GM12878 (cell line): ENCODE results near the gene TTYH1. TPM values are rescaled to one million over a fixed set of nuclear protein-coding genes. Genes with fewer than 3 reads are reported as not detected.

ENCODE experiments used
- BHLHE40 ChIP-seq, 2 experiments: fragments of 450-650 bp in 1 of 2; IDR thresholded peaks; 2 replicates each; pipeline ENCODE4 v1.6.1; 2011 to 2017; ENCODE audit warnings: low read depth in 2 of 2, borderline replicate concordance in 1 of 2, improper control_type of control experiment in 1 of 2, low read length in 1 of 2, mild to moderate bottlenecking in 1 of 2
- BMI1 ChIP-seq: fragments of 450-650 bp; IDR thresholded peaks from 2 replicates; pipeline ENCODE4 v1.6.1; 2016; ENCODE audit warnings: mild to moderate bottlenecking, moderate library complexity, borderline replicate concordance
- EGR1 ChIP-seq, 2 experiments: IDR thresholded peaks; 1 replicate in 1 of 2; 2 replicates in 1 of 2; pipeline ENCODE4 v1.6.1; 2011 to 2012; ENCODE audit warnings: low read depth in 2 of 2, low read length in 2 of 2, borderline replicate concordance in 1 of 2, mild to moderate bottlenecking in 1 of 2, moderate library complexity in 1 of 2
- EZH2 ChIP-seq: IDR thresholded peaks from 2 replicates; pipeline ENCODE4 v1.6.1; 2012; ENCODE audit warnings: low read depth, mild to moderate bottlenecking, control low read depth, inconsistent platforms, low read length, borderline replicate concordance; ENCODE audit not compliant: control insufficient read depth
- IKZF1 ChIP-seq: fragments of 450-650 bp; conservative IDR thresholded peaks from 2 replicates; pipeline ENCODE4 v1.6.1; 2017; ENCODE audit warnings: antibody characterized with exemption, mild to moderate bottlenecking
- MAX ChIP-seq: IDR thresholded peaks from 2 replicates; pipeline ENCODE4 v1.6.1; 2012; ENCODE audit warnings: low read depth, low read length, improper control_type of control experiment
- NR2F1 ChIP-seq: fragments of 450-650 bp; conservative IDR thresholded peaks from 2 replicates; pipeline ENCODE4 v1.6.1; 2017; ENCODE audit warnings: mild to moderate bottlenecking
- PBX3 ChIP-seq: IDR thresholded peaks from 2 replicates; pipeline ENCODE4 v1.6.1; 2011; ENCODE audit warnings: mild to moderate bottlenecking, low read depth, low read length, moderate library complexity; ENCODE audit not compliant: insufficient replicate concordance
- PKNOX1 ChIP-seq: fragments of 450-650 bp; IDR thresholded peaks from 2 replicates; pipeline ENCODE4 v1.6.1; 2016; ENCODE audit warnings: mild to moderate bottlenecking
- PML ChIP-seq: IDR thresholded peaks from 2 replicates; pipeline ENCODE4 v1.6.1; 2012; ENCODE audit warnings: low read length, inconsistent platforms
- RCOR1 ChIP-seq: conservative IDR thresholded peaks from 2 replicates; pipeline ENCODE4 v1.6.1; 2012; ENCODE audit warnings: low read depth, low read length, improper control_type of control experiment
- SIN3A ChIP-seq: IDR thresholded peaks from 2 replicates; pipeline ENCODE4 v1.6.1; 2012; ENCODE audit warnings: low read depth, low read length, improper control_type of control experiment
- SMAD5 ChIP-seq: IDR thresholded peaks from 2 replicates; pipeline ENCODE4 v1.6.1; 2016; ENCODE audit warnings: antibody characterized with exemption, low read depth
- STAT1 ChIP-seq: fragments of 450-650 bp; conservative IDR thresholded peaks from 2 replicates; pipeline ENCODE4 v1.6.1; 2014; ENCODE audit warnings: antibody characterized with exemption, mild to moderate bottlenecking
- SUPT20H ChIP-seq: IDR thresholded peaks from 2 replicates; pipeline ENCODE4 v1.6.1; 2011; ENCODE audit warnings: low read depth, mild to moderate bottlenecking, low read length, moderate library complexity, borderline replicate concordance; ENCODE audit not compliant: control insufficient read depth
- ZBED1 ChIP-seq: IDR thresholded peaks from 2 replicates; pipeline ENCODE4 v1.6.1; 2016; ENCODE audit warnings: borderline replicate concordance
- ZBTB4 ChIP-seq: fragments of 450-650 bp; formaldehyde crosslinking; IDR thresholded peaks from 2 replicates; pipeline ENCODE4 v1.4.0; 2022; ENCODE audit warnings: mild to moderate bottlenecking, moderate library complexity
- ZNF207 ChIP-seq: fragments of 450-650 bp; IDR thresholded peaks from 2 replicates; pipeline ENCODE4 v1.6.1; 2014; ENCODE audit warnings: antibody characterized with exemption, mild to moderate bottlenecking, borderline replicate concordance
- ZNF687 ChIP-seq: fragments of 450-650 bp; IDR thresholded peaks from 2 replicates; pipeline ENCODE4 v1.6.1; 2017; ENCODE audit warnings: mild to moderate bottlenecking, moderate library complexity
- polyA plus RNA-seq, 11 experiments: library from polyadenylated mRNA; depleted of rRNA in 4 of 11; unstranded in 6 of 11; stranded (reverse) in 5 of 11; fragments of >200 nt; fragmentation: Nextera tagmentation in 4 of 11; fragmentation: Illumina TruSeq in 1 of 11; extraction: Ambion mirVana in 4 of 11; extraction: Trizol in 1 of 11; gene quantifications; 1 replicate in 1 of 11; 2 replicates in 10 of 11; pipeline versions ENCODE4 v1.2.1 to v1.2.3, GENCODE V29; 2011 to 2016; ENCODE audit warnings: inconsistent platforms in 2 of 11, missing spikeins in 2 of 11, low read depth in 1 of 11
- total RNA-seq, 4 experiments: library from RNA; depleted of rRNA in 3 of 4; stranded (reverse); fragments of >200 nt in 3 of 4; fragmentation: Illumina TruSeq in 1 of 4; extraction: Trizol in 1 of 4; gene quantifications; 2 replicates each; pipeline versions ENCODE4 v1.2.1 to v1.2.3, GENCODE V29; 2013 to 2021

TTYH1 gene
- total and polyA plus RNA-seq, 10 of the 15 experiments (the other 5 are each of a cell fraction or from before 2014, with no cell fraction given), result 0.01 to 0.36 (median 0.09) TPM; not detected in 3

GRCh38 chr19:54463531-54464043 is 48.3 kb downstream of the TTYH1 start, which contains the start of gene LENG9 (continued):
- peak; percentile 93 for TF ChIP-seq ZNF687
- peak; percentile 90 for TF ChIP-seq IKZF1
- no peak for TF ChIP-seq ZBTB4 (CRISPR knock-in tag)
- no peak for TF ChIP-seq BMI1
- no peak for TF ChIP-seq RCOR1
- peak; percentile 75 for TF ChIP-seq MAX
- 0 out of 2 replicates have a peak, but pooled peaks have one; percentile 22 for TF ChIP-seq PML
- TF ChIP-seq EGR1 (IDR thresholded peaks at IDR 0.05; ENCODE audit: borderline replicate concordance in 1 of 2, low read depth in 2 of 2, low read length in 2 of 2), result no peak
- TF ChIP-seq ZNF207, result peak; percentile 81; the same call in 1 of the 2 replicates
- TF ChIP-seq SIN3A, result no peak
- TF ChIP-seq PKNOX1, result peak; percentile 96
- TF ChIP-seq EZH2, result no peak
- no peak for TF ChIP-seq SUPT20H
- TF ChIP-seq BHLHE40 (IDR thresholded peaks at IDR 0.05; ENCODE audit: borderline replicate concordance in 1 of 2, low read depth in 2 of 2, low read length in 1 of 2), result peak in 1 of 2 experiments; percentile 72; a peak in 2 of 4 replicates
- TF ChIP-seq SMAD5, result 0 out of 2 replicates have a peak, but pooled peaks have one; percentile 21
- peak; percentile 89 for TF ChIP-seq PBX3
- TF ChIP-seq STAT1, result no peak
- TF ChIP-seq NR2F1, result peak; percentile 35; the same call in 1 of the 2 replicates
- no peak for TF ChIP-seq ZBED1
